Hippocampal formation (tissue), 2 donors: ENCODE results near the gene TAF4.
"Not testable (repeated sequence)": the region's sequence is repeated elsewhere in the genome, so short reads cannot be mapped to it uniquely, and the experiment has no call there.

Experiments used
- DNase-seq, 2 donors: peaks; one replicate each; lab custom pipeline; 2025; lab: John Stamatoyannopoulos, UW

Gene TAF4

DNA sequence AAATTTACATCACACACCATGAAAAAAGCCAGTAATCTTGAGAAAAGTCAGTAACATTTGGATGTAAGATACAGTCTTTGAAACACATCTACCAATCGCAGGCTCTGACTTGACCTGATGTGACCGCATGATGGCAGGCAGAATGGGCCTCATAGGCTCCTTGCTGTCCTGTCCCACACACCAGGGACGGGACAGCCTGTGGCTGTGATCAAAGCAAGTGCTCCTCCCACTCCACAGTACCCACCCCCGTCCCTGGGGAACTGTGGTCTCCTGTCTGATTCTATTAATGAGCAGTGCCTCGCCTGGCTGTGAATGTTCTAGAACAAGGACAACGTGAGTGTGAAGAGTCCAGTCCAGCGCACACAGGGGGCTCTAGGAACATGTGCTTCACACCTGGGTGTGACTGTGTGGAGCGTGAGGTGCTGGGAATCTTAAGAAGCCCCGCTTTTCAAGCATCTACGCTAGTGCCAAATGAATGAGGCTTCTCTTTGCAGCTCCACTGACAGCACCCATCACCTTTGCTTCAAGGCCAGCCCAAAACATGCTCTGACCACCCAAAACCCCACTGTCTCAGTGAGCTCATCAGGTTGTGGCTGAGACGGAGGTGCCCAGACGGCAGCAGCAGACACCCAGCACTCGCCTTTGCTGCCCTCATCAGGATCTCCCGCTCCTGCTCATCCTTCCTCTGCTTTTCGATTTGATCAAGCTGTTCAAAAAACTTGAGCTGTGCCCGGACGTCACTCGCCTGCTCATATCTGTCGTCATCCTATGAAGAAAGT is 67.1 kb downstream of the TAF4 start:
- DNase-seq: no peak

DNA sequence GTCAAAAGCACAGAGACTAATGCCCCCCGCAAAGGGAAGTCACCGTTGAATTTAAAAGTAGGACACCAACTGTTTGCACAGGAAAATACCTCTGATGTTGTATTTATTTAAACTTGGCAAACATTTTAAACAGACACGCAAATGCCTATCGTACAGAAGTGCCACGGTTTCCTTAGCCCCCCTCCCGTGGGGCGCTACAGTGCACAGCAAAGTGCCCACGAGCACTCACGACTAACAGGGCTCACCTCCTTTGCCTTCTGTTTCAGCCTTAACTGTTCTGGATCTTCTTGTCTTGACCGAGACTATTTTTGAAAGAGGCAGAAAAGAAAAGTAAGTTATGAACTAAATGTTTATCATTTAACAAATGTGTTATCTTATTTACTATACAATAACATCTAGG is 67.8 kb downstream of the TAF4 start:
- DNase-seq: no peak

GRCh38 chr20:61997372-61997771 is 68.3 kb downstream of the TAF4 start:
- no peak for DNase-seq

DNA sequence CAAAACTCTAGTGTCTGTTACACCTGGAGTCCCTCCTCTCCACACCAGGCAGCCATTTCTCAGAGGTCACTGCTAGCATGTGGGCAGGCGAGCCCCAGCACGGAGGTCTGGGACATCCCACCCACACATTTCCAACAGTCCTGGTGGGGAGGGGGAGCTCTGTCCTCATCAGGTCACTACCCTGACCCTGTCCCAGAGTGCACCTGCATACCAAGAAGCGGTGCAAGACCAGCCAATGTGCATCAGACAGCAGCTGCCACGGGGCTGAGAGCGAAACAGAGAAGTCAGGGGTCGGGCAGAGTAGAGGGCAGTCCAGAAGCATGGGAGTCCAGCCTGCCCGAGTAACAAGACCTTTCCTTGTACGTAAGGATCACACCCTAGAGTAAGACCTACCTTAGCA is 71.1 kb downstream of the TAF4 start:
- no peak for DNase-seq

DNA sequence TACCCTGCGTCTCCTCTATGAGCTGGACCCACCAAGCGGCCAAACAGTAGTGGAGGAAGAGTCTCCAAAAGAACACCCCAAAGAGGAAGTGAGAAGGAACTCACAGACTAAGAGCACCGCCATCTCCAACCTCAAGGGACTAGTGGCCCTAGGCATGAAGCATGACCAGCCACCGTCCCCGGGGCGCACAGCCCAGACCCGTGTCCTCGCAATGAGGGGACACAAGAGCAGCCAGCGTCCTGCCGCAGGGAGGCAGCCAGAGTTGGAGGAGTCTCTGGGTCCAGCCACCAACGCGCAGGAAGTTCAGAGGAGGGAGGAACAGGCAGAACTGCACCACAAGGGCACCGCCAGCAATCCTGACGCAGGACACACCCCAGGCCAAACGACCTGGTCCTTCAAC is 72.6 kb downstream of the TAF4 start:
- DNase-seq: no peak

DNA sequence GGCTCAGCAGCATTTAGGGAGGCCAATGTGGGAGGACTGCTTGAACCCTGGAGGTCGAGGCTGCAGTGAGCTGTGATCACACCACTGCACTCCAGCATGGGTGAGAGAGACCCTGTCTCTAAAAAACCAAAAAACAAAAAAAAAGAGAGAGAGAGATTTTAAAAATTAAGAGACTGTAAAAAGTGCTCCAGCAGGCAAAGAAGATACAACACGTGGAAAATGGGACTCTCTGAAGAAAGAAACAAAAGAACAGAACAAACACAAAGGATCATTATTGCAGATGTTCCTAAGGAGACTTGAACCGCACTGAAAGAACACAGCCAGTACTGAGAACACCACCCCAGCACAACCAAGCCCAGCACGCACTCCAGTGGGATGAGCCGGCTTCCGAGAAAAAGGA is 74.2 kb downstream of the TAF4 start:
- DNase-seq: no peak

DNA sequence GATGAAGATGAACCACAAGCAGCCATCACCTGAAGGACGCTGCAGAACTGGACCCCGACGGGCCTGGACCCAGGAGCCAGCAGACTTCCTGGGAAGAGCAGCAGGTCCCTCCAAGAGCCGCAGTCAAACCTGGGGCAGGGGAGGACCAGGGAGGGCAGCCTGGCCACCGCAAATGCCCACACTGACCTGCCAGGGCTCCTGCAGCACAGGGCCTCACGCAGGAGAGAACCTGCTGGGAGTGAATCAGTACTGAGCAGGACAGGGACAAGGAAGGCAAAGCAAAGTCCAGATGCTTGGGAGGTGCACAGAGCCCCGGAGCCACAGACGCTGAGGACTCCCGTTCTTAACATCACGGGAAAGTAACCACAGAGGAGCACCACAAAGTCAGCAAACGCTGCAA is 75.2 kb downstream of the TAF4 start:
- DNase-seq: no peak

DNA sequence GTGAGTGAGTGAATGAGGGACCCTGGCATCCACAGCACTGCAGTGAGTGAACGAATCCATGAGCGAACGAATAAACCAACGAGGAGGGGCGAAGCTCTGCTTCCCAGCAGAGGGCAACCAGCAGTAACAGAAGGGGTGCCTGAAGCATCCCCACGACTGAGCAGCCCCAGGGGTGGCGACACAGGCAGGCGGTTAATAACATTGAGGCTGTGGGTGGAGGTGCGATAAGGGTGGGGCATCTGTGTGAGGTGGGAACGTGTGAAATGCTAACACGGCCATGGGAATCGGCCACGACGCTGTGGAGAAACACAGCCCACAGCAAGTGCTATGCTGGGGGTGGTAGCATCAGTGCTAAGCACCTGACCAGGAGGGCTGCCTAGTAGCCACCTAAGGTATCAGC is 75.9 kb downstream of the TAF4 start:
- DNase-seq: no peak

GRCh38 chr20:61988665-61989064 is 77.0 kb downstream of the TAF4 start:
- DNase-seq: no peak

DNA sequence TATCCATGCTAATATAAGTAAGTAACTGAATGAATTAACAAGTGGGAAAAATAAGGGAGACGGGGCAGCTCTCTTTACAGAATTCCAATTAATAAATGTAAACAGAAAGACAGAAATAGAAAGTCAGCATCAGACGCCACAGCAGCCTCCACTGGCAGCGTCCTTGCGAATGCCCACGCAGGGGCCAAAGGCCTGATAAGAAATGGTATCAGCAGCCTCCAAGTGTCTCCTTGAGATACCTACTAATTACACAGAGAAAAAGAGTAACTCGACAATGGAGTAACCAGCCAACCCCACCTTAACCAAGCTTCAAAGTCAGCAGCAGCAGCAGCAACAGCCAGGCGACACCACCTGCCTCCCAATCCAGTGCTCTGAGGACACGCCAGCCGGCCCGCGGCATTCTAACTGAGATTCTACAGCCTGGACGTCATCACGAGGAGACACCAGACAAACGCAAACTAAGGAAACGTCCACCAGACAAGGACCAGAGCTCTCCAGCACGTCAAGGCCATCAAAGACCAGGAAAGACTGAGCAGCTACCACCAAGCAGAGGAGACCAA is 78.8 kb downstream of the TAF4 start:
- DNase-seq: no peak

DNA sequence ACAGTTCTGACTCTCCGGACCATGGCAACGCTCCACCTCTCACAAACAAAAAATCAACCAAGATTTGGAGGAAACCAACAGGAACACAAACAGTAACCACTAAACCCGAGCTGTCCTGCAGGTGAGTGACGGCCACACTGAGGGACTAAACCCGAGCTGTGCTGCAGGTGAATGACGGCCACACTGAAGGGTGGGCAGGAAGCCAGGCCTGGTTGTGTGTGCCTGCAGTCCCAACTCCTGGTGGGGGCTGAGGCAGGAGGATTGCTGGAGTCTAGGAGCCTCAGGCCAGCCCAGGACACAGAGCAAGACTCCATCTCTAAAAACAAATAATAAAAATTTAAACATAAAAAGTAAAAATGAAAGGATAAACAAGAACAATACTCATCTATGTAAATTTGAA is 80.6 kb downstream of the TAF4 start:
- DNase-seq: no peak

GRCh38 chr20:61984431-61984830 is 81.2 kb downstream of the TAF4 start:
- not testable (repeated sequence) for DNase-seq

GRCh38 chr20:61983965-61984364 is 81.7 kb downstream of the TAF4 start:
- no peak for DNase-seq

- DNase-seq: no peak
Observed at GRCh38 chr20:61982951-61983315, 82.7 kb downstream of the TAF4 start.

DNA sequence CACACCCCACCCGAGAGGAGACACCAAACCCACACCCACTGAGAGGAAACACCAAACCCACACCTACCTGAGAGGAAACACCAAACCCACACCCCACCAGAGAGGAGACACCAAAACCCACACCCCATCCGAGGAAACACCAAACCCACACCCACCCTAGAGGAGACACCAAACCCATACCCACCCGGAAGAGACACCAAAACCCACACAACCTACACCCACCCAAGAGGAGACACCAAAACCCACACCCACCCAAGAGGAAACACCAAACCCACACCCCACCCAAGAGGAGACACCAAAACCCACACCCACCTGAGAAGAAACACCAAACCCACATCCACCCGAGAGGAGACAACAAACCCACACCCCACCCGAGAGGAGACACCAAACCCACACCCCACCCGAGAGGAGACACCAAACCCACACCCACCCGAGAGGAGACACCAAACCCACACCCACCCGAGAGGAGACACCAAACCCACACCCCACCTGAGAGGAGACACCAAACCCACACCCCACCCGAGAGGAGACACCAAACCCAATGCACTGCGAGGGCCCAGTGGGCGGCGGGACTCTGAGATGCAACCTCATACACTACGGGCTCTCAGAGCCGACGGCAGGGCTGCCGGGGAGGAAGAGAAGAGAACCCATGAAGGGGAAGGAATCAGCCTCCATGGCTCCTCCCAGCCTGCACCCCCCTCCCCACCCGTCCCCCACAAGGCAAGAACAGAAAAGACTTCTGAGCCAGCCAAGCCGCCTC is 83.3 kb downstream of the TAF4 start:
- DNase-seq: no peak

DNA sequence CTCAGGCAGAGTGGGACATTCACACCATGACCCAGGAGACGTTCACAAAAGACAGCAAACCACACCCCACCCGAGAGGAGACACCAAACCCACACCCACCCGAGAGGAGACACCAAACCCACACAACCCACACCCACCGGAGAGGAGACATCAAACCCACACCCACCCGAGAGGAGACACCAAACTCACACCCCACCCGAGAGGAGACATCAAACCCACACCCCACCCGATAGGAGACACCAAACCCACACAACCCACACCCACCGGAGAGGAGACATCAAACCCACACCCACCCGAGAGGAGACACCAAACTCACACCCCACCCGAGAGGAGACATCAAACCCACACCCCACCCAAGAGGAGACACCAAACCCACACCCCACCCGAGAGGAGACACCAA is 84.0 kb downstream of the TAF4 start:
- not testable (repeated sequence) for DNase-seq

GRCh38 chr20:61980647-61981583 is 84.8 kb downstream of the TAF4 start:
- no peak for DNase-seq

DNA sequence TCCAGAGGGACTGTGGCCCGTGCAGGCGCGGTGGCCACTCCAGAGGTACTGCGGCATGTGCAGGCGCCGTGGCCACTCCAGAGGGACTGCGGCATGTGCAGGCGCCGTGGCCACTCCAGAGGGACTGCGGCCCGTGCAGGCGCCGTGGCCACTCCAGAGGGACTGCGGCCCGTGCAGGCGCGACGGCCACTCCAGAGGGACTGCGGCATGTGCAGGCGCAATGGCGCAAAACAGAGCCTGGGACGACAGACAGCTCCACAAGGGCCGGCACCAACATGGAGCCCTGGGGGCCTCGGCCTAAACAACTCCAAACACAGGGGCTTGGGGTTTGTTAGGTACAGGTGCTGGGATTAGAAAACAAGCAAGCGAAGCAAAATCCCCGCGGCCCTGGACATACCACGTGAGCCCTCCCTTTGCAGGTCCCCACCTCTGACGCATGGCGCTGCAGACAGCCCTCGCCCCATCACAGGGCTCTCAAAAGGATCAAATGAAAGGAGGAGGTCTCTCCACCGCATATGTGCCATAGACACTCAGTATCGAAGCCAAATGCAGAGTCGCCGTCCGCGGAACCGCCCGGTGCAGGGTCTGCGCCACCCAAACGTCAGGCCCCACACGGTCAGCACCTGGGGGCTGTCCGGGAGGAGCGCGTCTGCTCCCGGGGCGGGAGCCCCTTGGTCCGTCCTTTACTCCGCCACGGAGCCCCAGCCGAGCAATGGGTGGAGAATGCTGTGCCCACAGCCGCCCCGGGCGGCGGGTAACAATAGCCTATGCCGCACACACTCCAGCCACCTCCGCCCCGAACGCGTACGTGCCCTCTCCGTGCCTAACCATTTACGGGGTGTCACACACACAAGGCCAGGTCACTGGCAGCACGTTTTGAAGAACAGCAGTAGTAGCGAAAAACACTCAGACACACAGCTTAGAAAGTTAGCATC is 85.7 kb downstream of the TAF4 start:
- DNase-seq: no peak

GRCh38 chr20:61979090-61979489 is 86.6 kb downstream of the TAF4 start:
- DNase-seq: no peak

DNA sequence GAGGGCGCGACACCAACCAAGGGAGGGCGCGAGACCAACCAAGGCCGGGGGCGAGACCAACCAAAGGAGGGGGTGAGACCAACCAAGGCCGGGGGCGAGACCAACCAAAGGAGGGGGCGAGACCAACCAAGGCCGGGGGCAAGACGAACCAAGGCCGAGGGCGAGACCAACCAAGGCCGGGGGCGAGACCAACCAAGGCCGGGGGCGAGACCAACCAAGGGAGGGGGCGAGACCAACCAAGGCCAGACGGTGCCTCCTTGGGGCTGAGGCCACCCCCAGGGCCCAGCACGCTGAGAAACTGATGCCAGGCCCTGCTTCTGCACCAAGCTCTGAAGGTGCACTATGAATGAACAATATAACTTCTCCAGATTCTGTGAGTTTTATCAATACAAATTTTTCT is 87.2 kb downstream of the TAF4 start:
- DNase-seq: no peak

DNA sequence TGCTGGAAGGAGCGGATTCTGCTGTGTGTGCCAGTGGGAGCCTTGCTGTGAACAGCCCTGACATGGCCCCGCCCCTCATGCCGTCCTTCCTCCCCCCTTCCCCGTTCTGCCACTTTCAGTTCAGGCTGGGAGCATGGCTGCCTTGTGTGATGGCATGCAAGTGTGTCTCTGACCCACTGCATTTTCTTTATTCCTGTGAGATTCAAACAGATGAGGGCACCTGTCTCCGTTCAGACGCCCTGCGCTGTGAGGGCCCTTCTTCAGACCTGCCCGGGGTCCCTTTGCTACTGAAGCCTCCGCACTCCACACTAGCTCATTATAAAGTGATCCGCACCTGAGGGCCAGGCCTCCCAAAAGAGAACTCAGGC is 88.3 kb downstream of the TAF4 start:
- no peak for DNase-seq
